Tibial nerve (tissue), 4 donors: ENCODE measurements around the gene KCNT1.

Experiments
- CTCF ChIP-seq, 5 experiments: fragments of 200-600 bp in 3 of 5; fragments of 450-650 bp in 2 of 5; sonication (generic) in 3 of 5; IDR thresholded peaks; one replicate each; pipeline ENCODE4 v1.5.1; 2016 to 2019; ENCODE audit warnings: antibody characterized with exemption in 5 of 5, mild to moderate bottlenecking in 3 of 5, moderate library complexity in 2 of 5
- EP300 ChIP-seq, 2 donors: sonication (generic); formaldehyde crosslinking; IDR thresholded peaks; one replicate each; pipeline ENCODE4 v1.6.1; 2017; ENCODE audit warnings: antibody characterized with exemption in 2 of 2, mild to moderate bottlenecking in 1 of 2

- TF ChIP-seq CTCF (IDR thresholded peaks at IDR 0.05) = no peak
- no peak for TF ChIP-seq EP300 (IDR thresholded peaks at IDR 0.05)
Measured at GRCh38 chr9:135680056-135680455, 21.9 kb upstream of the KCNT1 start.
